AG09309 (cell line): ENCODE measurements around the gene TMEM54.

ENCODE experiments used
- DNase-seq: peaks from one replicate; pipeline ENCODE4 v3.0.0-alpha.2; 2010; ENCODE audit warnings: low read depth
- H3K4me3 ChIP-seq: 2 replicates; pipeline ENCODE4 v1.5.1; 2011; ENCODE audit warnings: mild to moderate bottlenecking, low read depth, low read length, moderate library complexity; ENCODE audit not compliant: control insufficient read depth
- CTCF ChIP-seq: IDR thresholded peaks from 2 replicates; pipeline ENCODE4 v1.5.1; 2011; ENCODE audit warnings: mild to moderate bottlenecking, low read depth, low read length, inconsistent platforms; ENCODE audit not compliant: insufficient read depth, control insufficient read depth; ENCODE audit errors: missing control alignments

Gene TMEM54

GRCh38 chr1:32924881-32925344 is 23.7 kb upstream of the TMEM54 start:
- DNase-seq, result no peak
- H3K4me3 ChIP-seq, result no peak overlapping the region
- TF ChIP-seq CTCF, result no peak

GRCh38 chr1:32920833-32921232 is 19.6 kb upstream of the TMEM54 start:
- no peak overlapping the region for H3K4me3 ChIP-seq
- no peak for DNase-seq
- no peak for TF ChIP-seq CTCF

GRCh38 chr1:32919811-32920733 is 18.9 kb upstream of the TMEM54 start:
- no peak overlapping the region for H3K4me3 ChIP-seq
- no peak for DNase-seq
- TF ChIP-seq CTCF, result no peak

GRCh38 chr1:32918179-32918578 is 17.0 kb upstream of the TMEM54 start:
- TF ChIP-seq CTCF, result no peak
- H3K4me3 ChIP-seq, result no peak overlapping the region
- DNase-seq, result no peak

- TF ChIP-seq CTCF, result no peak
- H3K4me3 ChIP-seq, result no peak overlapping the region
- no peak for DNase-seq
Observed at GRCh38 chr1:32917521-32917920, 16.3 kb upstream of the TMEM54 start.

- no peak overlapping the region for H3K4me3 ChIP-seq
- no peak for DNase-seq
- no peak for TF ChIP-seq CTCF
Observed at GRCh38 chr1:32915766-32916706, 14.8 kb upstream of the TMEM54 start.
